Transverse colon (tissue), 4 donors: Measurements from ENCODE around the gene NAGLU.

Experiments
- POLR2AphosphoS5 ChIP-seq, 3 donors: sonication (generic); formaldehyde crosslinking; IDR thresholded peaks; one replicate each; pipeline ENCODE4 v1.6.1; 2016; ENCODE audit warnings: antibody characterized with exemption in 3 of 3
- TF ChIP-seq, protein P1 (sequence below), 5 experiments: fragments of 200-600 bp in 3 of 5; fragments of 450-650 bp in 2 of 5; sonication (generic) in 3 of 5; IDR thresholded peaks; 1 replicate in 2 of 5; 2 replicates in 3 of 5; pipeline ENCODE4 v1.5.1; 2016 to 2017; ENCODE audit warnings: antibody characterized with exemption in 5 of 5, inconsistent platforms in 3 of 5, mild to moderate bottlenecking in 2 of 5, moderate library complexity in 1 of 5

DNA sequence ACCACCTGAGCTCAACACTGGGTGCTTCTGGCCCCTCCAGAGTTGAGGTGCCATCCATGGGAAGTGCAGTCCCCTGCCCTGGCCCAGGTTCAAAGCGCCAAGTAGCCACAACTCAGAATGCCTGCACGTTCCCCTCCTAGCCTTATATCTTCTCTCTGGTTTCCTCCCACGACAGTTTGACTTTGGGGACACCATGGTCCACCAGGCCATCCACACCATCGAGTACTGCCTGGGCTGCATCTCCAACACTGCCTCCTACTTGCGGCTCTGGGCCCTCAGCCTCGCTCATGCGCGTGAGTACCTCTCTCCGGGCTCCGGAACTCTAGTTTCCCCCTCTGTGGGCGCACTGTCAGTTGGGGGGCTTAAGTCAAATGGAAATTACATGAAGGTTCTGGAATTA lies 22.4 kb upstream of the NAGLU start:
- TF ChIP-seq POLR2AphosphoS5 (IDR thresholded peaks at IDR 0.05) = no peak
- TF ChIP-seq, protein P1, sequence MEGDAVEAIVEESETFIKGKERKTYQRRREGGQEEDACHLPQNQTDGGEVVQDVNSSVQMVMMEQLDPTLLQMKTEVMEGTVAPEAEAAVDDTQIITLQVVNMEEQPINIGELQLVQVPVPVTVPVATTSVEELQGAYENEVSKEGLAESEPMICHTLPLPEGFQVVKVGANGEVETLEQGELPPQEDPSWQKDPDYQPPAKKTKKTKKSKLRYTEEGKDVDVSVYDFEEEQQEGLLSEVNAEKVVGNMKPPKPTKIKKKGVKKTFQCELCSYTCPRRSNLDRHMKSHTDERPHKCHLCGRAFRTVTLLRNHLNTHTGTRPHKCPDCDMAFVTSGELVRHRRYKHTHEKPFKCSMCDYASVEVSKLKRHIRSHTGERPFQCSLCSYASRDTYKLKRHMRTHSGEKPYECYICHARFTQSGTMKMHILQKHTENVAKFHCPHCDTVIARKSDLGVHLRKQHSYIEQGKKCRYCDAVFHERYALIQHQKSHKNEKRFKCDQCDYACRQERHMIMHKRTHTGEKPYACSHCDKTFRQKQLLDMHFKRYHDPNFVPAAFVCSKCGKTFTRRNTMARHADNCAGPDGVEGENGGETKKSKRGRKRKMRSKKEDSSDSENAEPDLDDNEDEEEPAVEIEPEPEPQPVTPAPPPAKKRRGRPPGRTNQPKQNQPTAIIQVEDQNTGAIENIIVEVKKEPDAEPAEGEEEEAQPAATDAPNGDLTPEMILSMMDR (IDR thresholded peaks at IDR 0.05) = no peak
